Measurements from ENCODE around the gene EXOC6. TPM values are rescaled to one million over a fixed set of nuclear protein-coding genes. Genes with fewer than 3 reads are reported as not detected.

The EXOC6 gene
- total RNA-seq, 1 experiment from 2014 or later = 12.9 TPM

GRCh38 chr10:92814790-92815189, 33.5 kb upstream of the EXOC6 start:
- H3K27ac ChIP-seq (ENCODE audit: low read depth, low read length) = no peak overlapping the region
- no peaks in the 10 kb centered on the region for H3K4me1 ChIP-seq (ENCODE audit: control insufficient read depth in 1 of 2, insufficient read depth in 2 of 2, low read length in 2 of 2)
- no TSS peak for BruUV-seq (replicated peaks)
- ATAC-seq = no peak
- no peak overlapping the region for H3K9ac ChIP-seq (ENCODE audit: low read length)
- no peak for TF ChIP-seq ZBTB33 (IDR thresholded peaks at IDR 0.05; ENCODE audit: extremely low read depth, insufficient replicate concordance, low read length)
- TF ChIP-seq YY1 (IDR thresholded peaks at IDR 0.05; ENCODE audit: extremely low read depth, insufficient replicate concordance, low read depth, low read length) = no peak
- TF ChIP-seq JUND (IDR thresholded peaks at IDR 0.05) = no peak
- no peak for TF ChIP-seq POLR2AphosphoS5 (IDR thresholded peaks at IDR 0.05; ENCODE audit: low read depth, low read length)
- no peak for TF ChIP-seq ATF3 (IDR thresholded peaks at IDR 0.05)
- TF ChIP-seq EZH2 (IDR thresholded peaks at IDR 0.05) = no peak
- no peak for TF ChIP-seq MAX (IDR thresholded peaks at IDR 0.05)
- TF ChIP-seq RAD21 (IDR thresholded peaks at IDR 0.05; ENCODE audit: low read depth) = no peak
- H3K4me3 ChIP-seq (replicated peaks in 1 of 2; ENCODE audit: low read depth in 1 of 2, low read length in 2 of 2) = no peak overlapping the region
- H3K79me2 ChIP-seq (ENCODE audit: insufficient read depth, low read length) = no peaks in the 10 kb centered on the region
- ChIA-PET RAD21 (ENCODE audit: low non-redundant PET in 1 of 2, low total read pairs in 2 of 2, uncharacterized antibody in 2 of 2, unreplicated experiment in 2 of 2) (no interaction called here), CTCF (no interaction called here), POLR2A (no interaction called here)
- no peak overlapping the region for H3K4me2 ChIP-seq (ENCODE audit: low read length)
- no peaks in the 10 kb centered on the region for H3K9me3 ChIP-seq (ENCODE audit: control insufficient read depth in 1 of 2, insufficient read depth in 1 of 2, low read depth in 1 of 2, low read length in 2 of 2)
- no peaks in the 10 kb centered on the region for H4K20me1 ChIP-seq (ENCODE audit: insufficient read depth)
- intact Hi-C loops (cut with micrococcal nuclease) = no loop called here
- H3K9me2 ChIP-seq (ENCODE audit: insufficient read depth) = 0 out of 2 replicates have a peak, but pooled peaks cover 7% of the 10 kb centered on the region
- no peaks in the 10 kb centered on the region for H3K27me3 ChIP-seq (ENCODE audit: insufficient read depth, low read length)
- no peaks in the 10 kb centered on the region for H3K36me3 ChIP-seq (ENCODE audit: control insufficient read depth in 1 of 2, insufficient read depth in 2 of 2, low read length in 2 of 2)
- DNase-seq (ENCODE audit: low read depth, low spot score) = no peak
- H2AFZ ChIP-seq (ENCODE audit: low read depth, low read length, poor library complexity, severe bottlenecking) = no peak overlapping the region
